ENCODE data around the gene ENTHD1. TPM values are rescaled to one million over a fixed set of nuclear protein-coding genes. Genes with fewer than 3 reads are reported as not detected.

Gene ENTHD1, protein sequence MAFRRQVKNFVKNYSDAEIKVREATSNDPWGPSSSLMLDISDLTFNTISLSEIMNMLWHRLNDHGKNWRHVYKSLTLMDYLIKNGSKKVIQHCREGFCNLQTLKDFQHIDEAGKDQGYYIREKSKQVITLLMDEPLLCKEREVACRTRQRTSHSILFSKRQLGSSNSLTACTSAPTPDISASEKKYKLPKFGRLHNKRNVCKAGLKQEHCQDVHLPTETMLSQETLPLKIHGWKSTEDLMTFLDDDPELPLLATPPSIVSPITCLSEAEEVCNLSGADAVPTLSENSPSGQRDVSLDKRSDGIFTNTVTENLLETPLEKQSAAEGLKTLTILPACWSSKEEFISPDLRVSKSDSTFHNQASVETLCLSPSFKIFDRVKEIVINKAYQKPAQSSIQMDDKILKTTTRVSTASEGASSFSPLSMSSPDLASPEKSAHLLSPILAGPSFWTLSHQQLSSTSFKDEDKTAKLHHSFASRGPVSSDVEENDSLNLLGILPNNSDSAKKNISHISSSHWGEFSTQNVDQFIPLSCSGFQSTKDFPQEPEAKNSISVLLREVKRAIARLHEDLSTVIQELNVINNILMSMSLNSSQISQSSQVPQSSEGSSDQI
- not detected in 2 replicates for total RNA-seq
- long read RNA-seq: 0 reads

DNA sequence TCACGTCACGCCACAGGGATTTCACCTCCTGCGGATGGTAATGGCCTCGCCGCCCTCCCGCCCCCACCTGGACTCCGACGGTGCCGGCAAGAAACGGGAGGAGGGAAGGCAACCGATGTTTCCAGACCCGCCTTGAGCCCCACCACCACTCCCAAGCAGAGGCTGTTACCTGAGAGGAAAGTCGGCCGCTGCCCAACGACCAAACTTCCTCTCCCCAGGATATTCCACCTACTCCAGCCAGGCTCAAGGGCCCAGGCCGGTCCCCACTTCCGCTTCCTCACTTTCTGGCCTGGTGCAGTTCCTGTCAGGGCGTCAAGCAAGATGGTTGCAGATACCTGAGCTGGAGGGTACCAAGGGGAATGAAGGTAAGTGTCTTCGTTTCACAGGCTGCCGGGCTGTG is at the start of gene ENTHD1:
TSS of gene ENTHD1 (minus strand) at position 235 of the 400 bp plus-strand sequence. CDS start 6,012 bp downstream, outside the sequence.
- H3K27me3 Mint-ChIP-seq (ENCODE audit: low read depth): no peaks in the 10 kb centered on the region
- no peaks in the 10 kb centered on the region for H3K9me3 Mint-ChIP-seq
- TF ChIP-seq CTCF (conservative IDR thresholded peaks at IDR 0.05): no peak
- DNase-seq (ENCODE audit: low read depth, low spot score): no peak
- H3K27ac Mint-ChIP-seq (ENCODE audit: unreplicated experiment): no peak within 1 kb of the TSS
- H3K4me1 Mint-ChIP-seq: no peaks in the 10 kb centered on the region
- H3K36me3 Mint-ChIP-seq (ENCODE audit: low read depth): no peaks in the 10 kb centered on the region
- H3K4me3 Mint-ChIP-seq: no peak within 1 kb of the TSS

- Mint-ChIP-seq H3K9me3 (no peaks in the 10 kb centered on the region), H3K4me3 (no peak overlapping the region), H3K27ac (ENCODE audit: unreplicated experiment) (no peak overlapping the region), H3K4me1 (peaks cover 22% of the 10 kb centered on the region), H3K27me3 (ENCODE audit: low read depth) (no peaks in the 10 kb centered on the region), H3K36me3 (ENCODE audit: low read depth) (no peaks in the 10 kb centered on the region)
- DNase-seq (ENCODE audit: low read depth, low spot score): no peak
- peak; percentile 27 for TF ChIP-seq CTCF (conservative IDR thresholded peaks at IDR 0.05)
These were observed 49.8 kb upstream of the ENTHD1 start for GRCh38 chr22:39943337-39943736.

DNA sequence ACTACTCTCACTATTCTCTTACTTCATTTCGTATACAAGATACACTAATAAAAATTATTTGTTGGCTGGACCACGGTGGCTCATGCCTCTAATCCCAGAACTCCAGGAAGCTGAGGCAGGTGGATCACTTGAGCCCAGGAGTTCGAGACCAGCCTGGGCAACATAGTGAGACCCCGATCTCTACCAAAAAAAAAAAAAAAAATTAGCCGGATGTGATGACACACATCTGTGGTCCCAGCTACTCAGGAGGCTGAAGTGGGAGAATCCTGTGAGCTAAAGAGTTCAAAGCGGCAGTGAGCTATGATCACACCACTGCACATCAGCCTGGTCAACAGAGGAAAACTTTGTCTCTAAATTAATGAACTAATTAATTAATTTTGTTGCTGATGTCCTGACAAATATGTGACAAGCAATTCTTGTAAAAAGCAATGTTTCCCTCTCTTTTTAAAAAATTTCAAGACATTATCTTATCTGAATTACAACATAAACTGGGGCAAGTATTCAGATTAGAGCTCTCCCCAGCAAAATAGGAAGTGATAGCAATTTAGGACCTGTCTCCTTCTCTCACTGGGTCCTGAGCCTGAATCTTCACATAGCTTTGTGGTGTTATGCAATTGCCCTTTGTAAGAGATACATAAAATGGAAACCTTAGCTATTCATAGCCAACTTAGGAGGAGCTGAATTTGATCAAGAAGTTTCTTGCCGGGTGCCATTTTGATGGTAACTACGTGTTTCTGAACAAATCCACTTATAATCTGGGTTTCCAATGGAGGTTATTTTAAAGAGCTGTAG is 49.1 kb upstream of the ENTHD1 start:
- Mint-ChIP-seq H3K36me3 (ENCODE audit: low read depth) (no peaks in the 10 kb centered on the region), H3K4me1 (peaks cover 22% of the 10 kb centered on the region), H3K4me3 (no peak overlapping the region), H3K27ac (ENCODE audit: unreplicated experiment) (no peak overlapping the region), H3K9me3 (no peaks in the 10 kb centered on the region), H3K27me3 (ENCODE audit: low read depth) (no peaks in the 10 kb centered on the region)
- DNase-seq (ENCODE audit: low read depth, low spot score): no peak
- TF ChIP-seq CTCF (conservative IDR thresholded peaks at IDR 0.05): no peak

- H3K27me3 Mint-ChIP-seq (ENCODE audit: low read depth): no peaks in the 10 kb centered on the region
- no peak for DNase-seq (ENCODE audit: low read depth, low spot score)
- H3K9me3 Mint-ChIP-seq: no peaks in the 10 kb centered on the region
- H3K4me3 Mint-ChIP-seq: no peak overlapping the region
- TF ChIP-seq CTCF (conservative IDR thresholded peaks at IDR 0.05): no peak
- H3K4me1 Mint-ChIP-seq: peaks cover 15% of the 10 kb centered on the region
- no peaks in the 10 kb centered on the region for H3K36me3 Mint-ChIP-seq (ENCODE audit: low read depth)
- no peak overlapping the region for H3K27ac Mint-ChIP-seq (ENCODE audit: unreplicated experiment)
These were observed 48.0 kb upstream of the ENTHD1 start for GRCh38 chr22:39941601-39942000.

GRCh38 chr22:39940757-39941305 is 47.3 kb upstream of the ENTHD1 start:
- no peaks in the 10 kb centered on the region for H3K36me3 Mint-ChIP-seq (ENCODE audit: low read depth)

More at GRCh38 chr22:39940757-39941305, 47.3 kb upstream of the ENTHD1 start:
- no peak for DNase-seq (ENCODE audit: low read depth, low spot score)
- no peaks in the 10 kb centered on the region for H3K9me3 Mint-ChIP-seq
- H3K27me3 Mint-ChIP-seq (ENCODE audit: low read depth): peaks cover 4% of the 10 kb centered on the region
- no peak for TF ChIP-seq CTCF (conservative IDR thresholded peaks at IDR 0.05)
- H3K4me1 Mint-ChIP-seq: peaks cover 19% of the 10 kb centered on the region
- no peak overlapping the region for H3K4me3 Mint-ChIP-seq
- no peak overlapping the region for H3K27ac Mint-ChIP-seq (ENCODE audit: unreplicated experiment)
